Endothelial cell of umbilical vein (primary cell): ENCODE measurements around the gene RBPJL.

Experiments used
- POLR2AphosphoS5 ChIP-seq: IDR thresholded peaks from 2 replicates; pipeline ENCODE4 v1.6.1; 2012; ENCODE audit warnings: low read depth, mild to moderate bottlenecking, control low read depth, low read length, moderate library complexity; ENCODE audit not compliant: insufficient read depth
- TF ChIP-seq, protein P1 (sequence below), 2 donors: IDR thresholded peaks; 1 replicate in 1 of 2; 2 replicates in 1 of 2; pipeline ENCODE4 v1.5.1; 2011; ENCODE audit warnings: low read length in 2 of 2, mild to moderate bottlenecking in 2 of 2, moderate library complexity in 2 of 2, control low read depth in 1 of 2, inconsistent platforms in 1 of 2, low read depth in 1 of 2; ENCODE audit not compliant: insufficient read depth in 1 of 2; ENCODE audit errors: extremely low read depth in 1 of 2

DNA sequence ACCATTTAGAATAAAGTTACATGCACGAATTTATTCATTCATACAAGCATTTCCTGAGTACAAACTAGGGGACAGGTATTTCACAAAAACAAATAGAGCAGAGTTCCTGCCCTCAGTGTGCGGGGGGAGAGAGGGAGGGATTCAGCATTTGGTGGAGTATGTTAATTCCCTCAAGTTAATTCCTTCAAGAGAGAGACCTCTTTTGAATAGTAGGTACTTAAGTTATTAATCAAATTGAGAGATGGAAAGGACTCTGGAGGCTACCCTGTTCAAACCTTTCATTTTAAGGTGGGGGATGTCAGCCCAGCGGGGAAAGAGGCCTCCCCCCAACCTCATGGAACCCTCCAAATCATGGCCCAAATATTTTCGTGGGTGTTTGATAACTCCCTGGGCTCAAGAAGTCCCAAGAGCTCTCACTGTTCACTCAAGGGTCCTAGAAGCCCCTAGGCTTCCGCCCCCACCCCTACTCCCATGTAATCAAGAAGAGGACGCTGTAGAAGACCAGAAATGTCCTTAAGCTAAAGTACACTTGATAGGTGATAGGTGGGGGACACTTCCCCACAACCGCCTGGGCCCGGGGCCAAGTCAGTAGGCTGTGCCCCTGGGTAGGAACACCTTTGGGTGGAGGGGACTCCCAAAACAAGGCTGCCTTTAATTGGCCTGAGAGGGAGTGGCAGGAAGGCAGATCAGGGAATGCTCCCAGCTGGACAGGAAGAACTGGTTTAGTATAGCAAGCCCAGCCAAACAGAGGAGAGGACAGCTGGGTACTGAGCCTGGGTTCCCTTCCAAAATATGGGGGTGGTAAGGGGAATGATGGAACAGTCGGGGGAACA is 38.7 kb downstream of the RBPJL start:
- TF ChIP-seq, protein P1, sequence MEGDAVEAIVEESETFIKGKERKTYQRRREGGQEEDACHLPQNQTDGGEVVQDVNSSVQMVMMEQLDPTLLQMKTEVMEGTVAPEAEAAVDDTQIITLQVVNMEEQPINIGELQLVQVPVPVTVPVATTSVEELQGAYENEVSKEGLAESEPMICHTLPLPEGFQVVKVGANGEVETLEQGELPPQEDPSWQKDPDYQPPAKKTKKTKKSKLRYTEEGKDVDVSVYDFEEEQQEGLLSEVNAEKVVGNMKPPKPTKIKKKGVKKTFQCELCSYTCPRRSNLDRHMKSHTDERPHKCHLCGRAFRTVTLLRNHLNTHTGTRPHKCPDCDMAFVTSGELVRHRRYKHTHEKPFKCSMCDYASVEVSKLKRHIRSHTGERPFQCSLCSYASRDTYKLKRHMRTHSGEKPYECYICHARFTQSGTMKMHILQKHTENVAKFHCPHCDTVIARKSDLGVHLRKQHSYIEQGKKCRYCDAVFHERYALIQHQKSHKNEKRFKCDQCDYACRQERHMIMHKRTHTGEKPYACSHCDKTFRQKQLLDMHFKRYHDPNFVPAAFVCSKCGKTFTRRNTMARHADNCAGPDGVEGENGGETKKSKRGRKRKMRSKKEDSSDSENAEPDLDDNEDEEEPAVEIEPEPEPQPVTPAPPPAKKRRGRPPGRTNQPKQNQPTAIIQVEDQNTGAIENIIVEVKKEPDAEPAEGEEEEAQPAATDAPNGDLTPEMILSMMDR (IDR thresholded peaks at IDR 0.05; ENCODE audit: extremely low read depth in 1 of 2, insufficient read depth in 1 of 2, low read depth in 1 of 2, low read length in 2 of 2), result no peak
- TF ChIP-seq POLR2AphosphoS5, result no peak
